GM18526 (cell line): ENCODE measurements around the gene EIF2S1.

ENCODE experiments used
- POLR2A ChIP-seq: IDR thresholded peaks from 3 replicates; pipeline ENCODE4 v1.6.1; 2011; ENCODE audit not compliant: insufficient read length; ENCODE audit errors: extremely low read depth

Gene EIF2S1

DNA sequence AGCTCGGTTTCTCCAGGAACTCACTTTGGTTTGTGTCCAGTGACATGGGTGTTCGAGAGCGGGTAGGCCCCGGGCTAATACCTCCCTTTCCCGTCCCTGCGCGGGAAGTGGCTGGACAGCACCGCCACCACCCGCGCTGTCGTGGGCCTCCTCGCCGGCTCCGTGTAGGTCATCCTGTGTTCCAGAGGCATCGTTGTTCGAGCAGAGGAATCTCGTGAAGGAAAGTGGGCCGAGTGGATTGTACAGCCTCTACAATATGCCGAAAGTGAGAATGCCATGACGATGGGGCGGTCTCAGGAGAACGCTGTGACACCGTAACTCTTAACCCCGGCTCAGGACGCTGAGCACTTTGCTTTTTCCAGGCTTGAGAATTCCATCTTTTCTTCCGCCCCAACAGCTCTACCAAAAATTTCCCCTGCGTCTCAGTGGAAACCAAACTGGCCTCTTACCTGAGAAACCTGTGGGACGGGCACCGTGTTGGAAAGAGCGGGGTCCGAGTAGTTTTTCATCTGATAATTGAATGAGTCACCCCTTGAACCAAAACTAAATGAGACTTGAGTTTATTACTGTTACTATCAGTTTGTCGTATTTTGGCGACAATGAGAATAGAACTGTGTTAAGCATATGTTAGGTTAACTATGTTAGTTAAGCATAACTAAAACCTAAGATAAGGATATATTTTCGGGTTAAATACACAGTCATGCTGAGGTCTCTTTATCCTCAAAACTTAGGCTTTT lies 510 bp downstream of the EIF2S1 start:
- no peak for TF ChIP-seq POLR2A

DNA sequence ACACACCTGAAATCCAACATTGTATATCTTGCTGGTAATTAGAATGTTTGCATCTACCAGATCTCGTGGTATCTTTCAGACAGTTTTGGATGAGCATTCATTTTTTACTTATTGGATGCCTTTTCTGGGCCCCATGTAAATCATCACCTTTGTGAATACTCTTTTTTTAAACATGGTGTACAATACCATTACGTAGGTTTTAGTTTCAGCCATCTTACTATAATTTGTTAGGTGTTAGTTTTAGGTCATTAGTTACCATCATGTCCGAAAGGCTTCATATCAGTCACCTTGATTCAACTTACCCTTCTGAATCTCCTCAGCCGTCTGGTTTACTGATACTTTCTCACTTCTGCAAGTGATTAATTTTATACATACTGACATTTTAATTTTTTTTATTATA lies 5.3 kb downstream of the EIF2S1 start:
- no peak for TF ChIP-seq POLR2A

DNA sequence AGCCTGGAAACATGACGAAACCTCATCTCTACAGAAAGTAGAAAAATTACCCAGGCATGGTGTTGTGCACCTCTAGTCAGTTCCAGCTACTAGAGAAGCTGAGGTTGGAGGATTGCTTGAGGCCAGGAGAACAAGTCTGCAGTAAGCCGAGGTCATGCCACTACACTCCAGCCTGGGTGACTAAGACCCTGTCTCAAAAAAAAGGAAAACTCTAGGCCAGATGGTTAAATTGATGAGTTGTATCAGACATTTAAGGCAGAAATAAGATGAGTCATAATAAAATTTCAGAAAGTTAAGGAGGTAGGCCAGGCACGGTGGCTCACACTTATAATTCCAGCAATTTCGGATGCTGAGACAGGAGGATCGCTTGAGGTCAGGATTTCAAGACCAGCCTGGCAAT lies 10.7 kb downstream of the EIF2S1 start:
- no peak for TF ChIP-seq POLR2A

DNA sequence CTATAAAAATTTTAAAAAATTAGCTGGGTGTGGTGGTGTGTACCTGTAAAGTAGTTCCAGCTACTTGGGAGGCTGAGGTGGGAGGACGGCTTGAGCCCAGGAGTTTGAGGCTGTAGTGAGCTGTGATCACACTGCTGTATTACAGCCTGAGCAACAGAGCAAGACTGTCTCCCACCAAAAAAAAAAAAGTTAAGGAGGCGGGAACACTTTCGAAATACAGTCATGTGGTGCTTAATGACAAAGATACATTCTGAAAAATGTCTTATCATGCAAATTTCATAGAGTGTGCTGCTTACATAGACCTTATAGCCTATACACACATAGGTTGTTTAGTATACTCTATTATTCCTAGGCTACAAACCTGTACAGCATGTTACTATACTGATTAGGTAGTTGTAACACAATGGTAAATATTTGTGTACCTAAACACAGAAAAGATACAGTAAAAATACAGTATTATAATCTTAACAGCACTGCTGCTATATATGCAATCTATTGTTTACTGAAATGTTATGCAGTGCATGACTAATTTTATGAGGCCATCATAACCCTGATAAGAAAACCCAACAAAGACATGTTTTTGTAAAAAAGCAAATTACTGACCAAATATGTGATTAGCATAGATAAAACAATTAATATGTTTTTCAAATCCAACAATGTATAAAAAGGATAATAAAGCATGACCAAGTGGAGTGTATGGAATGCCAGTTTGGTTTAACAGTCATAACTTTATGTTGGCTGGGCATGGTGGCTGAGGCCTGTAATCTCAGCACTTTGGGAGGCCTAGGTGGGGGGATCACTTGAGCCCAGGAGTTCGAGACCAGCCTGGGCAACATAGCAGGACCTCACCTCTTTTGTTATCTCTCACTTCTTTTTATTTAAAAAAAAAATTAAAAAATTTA lies 11.4 kb downstream of the EIF2S1 start:
- no peak for TF ChIP-seq POLR2A

DNA sequence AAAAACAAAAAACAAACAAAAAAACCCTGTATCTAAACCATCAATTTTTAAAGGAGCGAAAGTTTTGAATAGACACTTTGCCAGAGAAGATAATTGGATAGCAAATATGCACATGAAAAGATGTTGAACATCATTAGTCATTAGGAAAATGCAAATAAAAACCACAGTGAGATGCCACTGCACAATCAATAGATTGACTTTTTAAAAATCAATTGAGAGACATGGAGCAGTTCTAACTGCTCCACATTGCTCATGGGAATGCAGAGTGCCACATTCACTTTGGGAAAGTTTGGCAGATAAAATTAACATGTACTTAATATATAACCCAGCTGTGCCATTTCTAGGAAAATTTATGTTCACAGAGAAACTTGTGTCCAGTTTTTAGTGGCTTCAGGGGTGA lies 12.7 kb downstream of the EIF2S1 start:
- no peak for TF ChIP-seq POLR2A

DNA sequence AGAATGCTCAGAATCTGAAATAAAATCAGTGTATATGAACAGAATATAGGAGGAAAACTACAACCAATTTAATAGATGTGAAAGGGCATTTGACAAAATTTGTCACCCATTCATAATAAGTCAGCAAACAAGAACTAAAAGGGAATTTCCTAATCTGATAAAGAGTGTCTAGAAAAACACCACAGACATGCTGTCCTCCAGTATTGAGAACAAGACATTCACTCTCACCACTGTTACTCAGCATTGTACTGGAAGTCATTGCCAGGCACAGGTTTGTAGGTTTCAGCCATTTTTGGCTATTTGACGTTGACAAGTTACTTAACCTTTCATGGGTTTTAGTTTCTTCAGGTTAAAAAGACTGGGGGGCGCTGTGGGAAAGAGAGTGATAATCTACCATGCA lies 13.2 kb downstream of the EIF2S1 start:
- TF ChIP-seq POLR2A = no peak

DNA sequence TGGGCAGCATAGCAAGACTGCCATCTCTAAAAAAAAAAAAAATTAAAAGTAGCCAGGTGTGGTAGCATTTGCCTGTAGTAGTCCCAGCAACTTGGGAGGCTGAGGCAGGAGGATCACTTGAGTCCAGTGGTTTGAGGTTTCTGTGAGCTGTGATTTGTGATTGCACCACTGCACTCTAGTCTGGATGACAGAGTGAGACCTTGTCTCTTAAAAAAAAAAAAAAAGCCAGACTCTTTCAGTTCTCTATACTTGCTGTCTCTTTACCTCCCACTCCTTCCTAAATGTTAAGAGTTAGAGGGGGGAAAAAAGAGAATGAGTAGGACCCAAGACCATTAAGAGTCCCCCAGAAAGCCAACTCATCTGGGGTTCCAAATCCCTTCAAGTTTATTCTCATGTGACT lies 17.8 kb downstream of the EIF2S1 start:
- no peak for TF ChIP-seq POLR2A

DNA sequence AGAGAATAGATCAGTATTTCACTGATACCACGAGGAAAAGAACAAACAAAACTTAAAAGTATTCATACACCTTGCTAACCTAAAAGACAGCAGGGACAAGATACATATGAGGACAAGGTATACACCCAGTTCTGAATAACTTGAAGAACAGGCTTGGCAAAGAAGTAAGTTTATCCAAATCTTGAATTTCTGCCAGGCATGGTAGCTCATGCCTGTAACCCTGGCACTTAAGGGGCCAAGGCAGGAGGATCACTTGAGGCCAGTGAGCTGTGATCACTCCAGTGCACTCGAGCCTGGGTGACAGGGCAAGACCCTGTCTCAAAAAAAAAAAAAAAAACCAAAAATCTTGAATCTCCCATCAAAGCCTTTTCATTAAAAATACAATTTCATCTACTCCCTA lies 25.0 kb downstream of the EIF2S1 start:
- no peak for TF ChIP-seq POLR2A

DNA sequence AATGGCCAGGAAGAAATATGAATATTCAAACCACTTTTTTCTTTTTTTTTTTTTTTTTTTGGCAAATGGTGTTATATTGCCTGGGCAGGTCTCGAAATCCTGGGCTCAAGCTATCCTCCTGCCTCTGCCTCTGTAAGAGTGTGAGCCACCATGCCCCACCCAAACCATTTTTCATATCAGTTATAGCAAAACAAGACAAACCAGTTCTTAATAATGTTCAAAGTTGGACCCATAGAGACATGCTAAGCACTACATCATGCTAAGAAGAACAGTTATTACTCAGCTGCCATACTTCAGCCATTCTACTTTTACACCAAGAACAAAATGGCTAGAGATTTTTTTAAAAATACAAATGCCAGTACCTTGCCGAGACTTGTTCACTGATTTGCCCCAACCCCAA lies 25.5 kb downstream of the EIF2S1 start:
- TF ChIP-seq POLR2A = no peak

DNA sequence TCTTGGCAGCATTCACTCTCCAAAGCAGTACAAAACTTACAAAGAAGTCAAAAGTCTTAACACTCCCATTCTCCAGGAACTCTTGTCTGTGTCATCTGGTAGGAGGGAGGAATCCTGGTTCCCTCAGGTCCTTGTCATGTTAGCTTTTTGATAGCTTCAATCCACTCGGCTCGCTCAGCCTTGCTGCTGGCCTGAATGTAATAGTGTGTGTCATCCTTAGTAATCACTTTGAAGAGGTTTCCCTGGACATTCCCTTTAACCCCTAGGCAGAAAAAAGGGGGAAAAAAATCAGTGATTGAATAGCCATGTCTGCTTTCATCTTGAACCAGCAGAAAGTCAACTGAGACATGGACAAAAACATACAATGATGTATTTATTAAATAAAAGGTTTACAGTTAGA lies 27.1 kb downstream of the EIF2S1 start:
- no peak for TF ChIP-seq POLR2A

DNA sequence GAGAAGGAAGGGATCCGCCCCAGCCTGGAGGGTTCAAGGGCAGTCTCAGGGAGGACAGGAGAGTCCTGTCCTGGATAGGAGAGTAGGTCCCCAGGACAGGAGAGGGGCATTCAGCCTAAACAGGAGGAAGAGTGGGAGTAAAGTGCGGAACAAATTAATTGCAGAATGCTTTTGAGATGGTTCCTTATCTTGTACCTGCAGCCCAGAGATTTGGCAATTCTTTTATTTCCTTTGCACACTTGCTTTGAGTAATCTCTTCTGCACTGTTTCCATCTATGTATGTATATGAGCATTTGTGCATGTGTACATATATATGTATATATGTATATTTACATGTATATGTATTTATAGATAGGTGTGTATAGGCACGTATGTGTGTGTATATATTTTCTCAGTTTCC lies 29.1 kb downstream of the EIF2S1 start:
- no peak for TF ChIP-seq POLR2A

DNA sequence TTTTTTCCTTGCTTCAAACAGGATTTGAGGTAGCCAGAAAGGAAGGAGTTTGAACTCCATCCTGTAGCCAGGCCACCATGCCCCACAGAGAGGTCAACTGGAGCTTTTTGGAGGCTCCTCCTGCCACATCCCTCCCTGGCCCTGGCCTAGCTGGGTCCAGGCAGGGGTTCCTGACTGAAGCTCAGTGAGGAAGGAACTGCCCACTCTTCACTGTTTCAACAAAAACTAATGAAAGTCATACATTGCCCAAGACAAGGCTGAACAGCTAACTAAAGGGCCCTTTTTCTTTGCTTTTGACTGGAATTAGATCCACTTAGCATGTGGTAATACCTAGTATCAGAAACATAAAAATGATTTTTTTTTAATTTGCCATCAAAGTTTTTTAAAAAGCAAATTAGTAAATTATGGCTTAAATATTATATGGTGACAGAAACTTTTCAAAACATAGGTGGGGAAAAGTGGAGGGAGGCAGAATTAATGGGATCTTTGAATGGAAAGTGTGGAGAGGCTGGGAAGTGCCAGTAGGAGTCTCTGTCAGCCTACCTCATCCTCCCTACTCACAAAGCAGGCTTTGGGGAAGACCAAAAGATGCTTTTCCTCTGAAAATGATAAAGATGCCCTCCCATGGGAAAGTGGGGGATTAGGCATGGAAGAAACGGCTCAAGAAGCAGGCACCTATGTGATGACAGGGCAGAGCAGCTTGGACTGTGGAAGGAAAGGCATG lies 29.8 kb downstream of the EIF2S1 start:
- no peak for TF ChIP-seq POLR2A

DNA sequence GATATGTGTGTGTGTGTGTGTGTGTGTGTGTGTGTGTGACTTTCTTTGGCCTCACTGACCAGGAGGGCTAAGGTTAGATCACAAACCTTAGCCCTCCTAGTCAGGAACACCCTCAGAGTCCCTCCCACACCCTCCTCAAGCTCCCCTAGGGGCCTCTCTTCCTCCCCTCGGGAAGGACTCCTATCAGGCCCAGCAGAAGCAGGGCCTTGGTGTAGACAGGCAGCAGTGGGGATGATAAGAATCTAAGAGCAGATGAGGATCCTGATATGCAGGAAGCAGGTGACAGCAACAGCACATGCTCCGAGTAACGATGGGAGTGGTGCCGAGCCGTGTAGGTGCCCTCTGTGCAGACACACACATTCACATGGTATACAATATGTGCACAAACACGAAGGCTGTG lies 31.1 kb downstream of the EIF2S1 start:
- no peak for TF ChIP-seq POLR2A

DNA sequence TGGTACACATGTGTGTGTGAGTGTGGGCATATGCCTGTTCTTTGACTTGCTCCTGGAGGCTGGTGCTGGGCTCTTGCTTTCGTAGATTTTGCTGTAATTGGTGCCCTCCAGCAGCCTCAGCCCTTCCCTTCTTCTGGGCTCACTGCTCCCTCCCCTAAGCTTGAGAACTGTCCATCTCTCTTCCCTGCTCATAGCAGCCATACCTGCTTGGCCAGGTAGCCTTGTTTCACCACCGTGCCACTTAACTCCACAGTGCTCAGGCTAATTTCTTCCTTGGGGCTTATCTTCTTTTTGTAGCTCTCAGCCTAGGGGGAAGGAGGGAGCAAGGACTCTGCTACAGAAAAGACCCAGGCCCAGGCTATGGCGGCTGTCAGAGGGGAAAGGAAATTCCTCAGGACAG lies 32.0 kb downstream of the EIF2S1 start:
- TF ChIP-seq POLR2A = no peak

DNA sequence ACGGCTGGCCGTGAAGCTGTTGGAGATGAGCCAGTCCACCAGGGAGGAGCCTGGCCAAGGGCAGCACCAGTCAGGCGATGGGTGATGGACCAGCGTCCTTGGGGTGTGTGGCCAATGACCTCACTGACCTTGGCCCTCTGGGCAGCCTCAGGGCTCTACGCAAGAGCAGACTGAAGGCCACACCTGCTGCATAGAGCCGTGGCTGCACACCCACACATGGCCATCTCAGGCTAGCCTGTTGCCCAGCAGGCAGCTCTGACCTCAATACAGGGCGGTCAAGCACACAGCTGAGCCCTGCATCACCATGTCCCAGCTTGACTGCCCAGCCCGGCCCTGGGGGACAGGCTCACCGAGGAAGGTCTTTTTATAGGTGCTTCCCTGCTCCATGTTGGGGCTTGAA lies 32.7 kb downstream of the EIF2S1 start:
- TF ChIP-seq POLR2A = no peak

DNA sequence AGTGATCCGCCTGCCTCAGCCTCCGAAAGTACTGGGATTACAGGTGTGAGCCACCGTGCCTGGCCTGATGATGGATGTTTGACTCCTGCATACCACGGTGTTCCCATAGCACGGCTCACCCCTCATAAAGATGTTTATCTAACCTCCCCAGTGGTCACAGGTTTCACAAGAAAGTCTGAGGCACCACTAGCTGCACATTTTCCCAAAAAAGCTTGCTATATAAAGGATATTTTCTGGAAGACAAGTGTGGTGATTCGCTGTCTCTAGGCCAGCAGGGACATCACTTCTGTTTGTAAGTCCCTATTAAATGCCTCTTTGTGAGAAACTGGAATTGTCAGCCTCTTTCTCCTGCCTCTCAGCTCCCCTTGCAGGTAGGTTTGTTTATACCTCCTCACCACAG lies 33.6 kb downstream of the EIF2S1 start:
- TF ChIP-seq POLR2A = no peak

DNA sequence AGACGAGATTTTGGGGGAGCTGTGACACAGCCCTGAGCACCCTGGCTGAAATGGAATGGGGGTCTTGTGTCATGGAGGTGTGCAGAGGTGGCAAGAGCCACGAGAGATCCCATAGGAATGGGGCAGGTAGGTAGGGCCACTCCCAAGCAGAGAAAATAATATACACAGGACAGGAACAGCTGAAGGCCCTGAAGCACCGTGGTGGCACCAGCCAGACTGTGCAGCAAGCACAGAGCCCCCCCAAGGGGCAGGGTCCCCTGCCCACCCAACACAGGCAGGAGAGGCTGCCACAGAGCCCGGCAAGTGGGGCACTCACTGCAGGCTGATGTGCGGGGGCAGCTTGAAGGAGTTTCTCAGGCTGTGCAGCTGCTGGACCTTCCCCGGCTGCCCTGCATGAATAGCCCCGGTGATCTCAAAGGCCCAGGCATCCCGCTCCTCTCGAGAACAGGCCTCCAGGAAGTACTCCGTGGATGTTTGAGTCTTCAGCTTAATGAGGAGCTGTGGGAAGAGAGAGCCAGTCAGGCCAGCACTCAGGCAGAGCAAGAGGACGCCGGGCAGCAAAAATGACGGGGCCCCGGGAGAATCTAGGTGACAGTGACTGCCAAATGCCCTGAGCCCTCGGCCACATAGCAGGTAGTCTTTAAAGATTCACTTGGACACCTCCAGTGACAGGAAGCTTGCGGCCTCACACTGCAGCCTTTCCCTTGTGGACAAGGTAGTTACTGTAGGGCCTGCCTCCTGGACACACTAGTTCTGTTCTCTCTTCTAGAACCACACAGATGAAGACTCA lies 35.2 kb downstream of the EIF2S1 start:
- TF ChIP-seq POLR2A = no peak
